ENCODE results near the gene NHSL1. TPM values are rescaled to one million over a fixed set of nuclear protein-coding genes. Genes with fewer than 3 reads are reported as not detected.

Gene NHSL1
- total RNA-seq, 1 donor: 6.9 TPM

- H4K20me1 ChIP-seq (ENCODE audit: insufficient read depth, low read length): peaks cover 3% of the 10 kb centered on the region
- H3K27ac ChIP-seq (ENCODE audit: low read depth, low read length): no peak overlapping the region
- H3K36me3 ChIP-seq (ENCODE audit: insufficient read depth, low read length): no peaks in the 10 kb centered on the region
- no peak overlapping the region for H3K4me2 ChIP-seq (ENCODE audit: insufficient read depth, low read length)
- no peaks in the 10 kb centered on the region for H3K79me2 ChIP-seq (ENCODE audit: insufficient read depth, low read length)
- H3K27me3 ChIP-seq (ENCODE audit: insufficient read depth, low read length): no peaks in the 10 kb centered on the region
- H3K4me1 ChIP-seq (ENCODE audit: insufficient read depth, low read length): no peaks in the 10 kb centered on the region
- no peaks in the 10 kb centered on the region for H3K9me3 ChIP-seq (ENCODE audit: low read depth, low read length)
- DNase-seq (ENCODE audit: insufficient read length, low spot score, missing footprints): no peak
- no peak overlapping the region for H2AFZ ChIP-seq (ENCODE audit: low read length)
- H3K4me3 ChIP-seq (ENCODE audit: insufficient read depth, low read length): no peak overlapping the region
- no peak for TF ChIP-seq CTCF (IDR thresholded peaks at IDR 0.05; ENCODE audit: extremely low read depth, low read depth, low read length)
These were observed 16.5 kb upstream of the NHSL1 start for GRCh38 chr6:138515657-138516248.

- TF ChIP-seq CTCF (IDR thresholded peaks at IDR 0.05; ENCODE audit: extremely low read depth, low read depth, low read length): no peak
- H3K4me3 ChIP-seq (ENCODE audit: insufficient read depth, low read length): no peak overlapping the region
- H4K20me1 ChIP-seq (ENCODE audit: insufficient read depth, low read length): peaks cover 3% of the 10 kb centered on the region
- H3K79me2 ChIP-seq (ENCODE audit: insufficient read depth, low read length): no peaks in the 10 kb centered on the region
- no peaks in the 10 kb centered on the region for H3K36me3 ChIP-seq (ENCODE audit: insufficient read depth, low read length)
- no peak overlapping the region for H3K4me2 ChIP-seq (ENCODE audit: insufficient read depth, low read length)
- no peaks in the 10 kb centered on the region for H3K4me1 ChIP-seq (ENCODE audit: insufficient read depth, low read length)
- no peaks in the 10 kb centered on the region for H3K9me3 ChIP-seq (ENCODE audit: low read depth, low read length)
- no peak overlapping the region for H3K27ac ChIP-seq (ENCODE audit: low read depth, low read length)
- no peak for DNase-seq (ENCODE audit: insufficient read length, low spot score, missing footprints)
- H2AFZ ChIP-seq (ENCODE audit: low read length): no peak overlapping the region
- H3K27me3 ChIP-seq (ENCODE audit: insufficient read depth, low read length): no peaks in the 10 kb centered on the region
These were observed 15.7 kb upstream of the NHSL1 start for GRCh38 chr6:138514860-138515540.

GRCh38 chr6:138512609-138513008 is 13.3 kb upstream of the NHSL1 start:
- no peaks in the 10 kb centered on the region for H3K27me3 ChIP-seq (ENCODE audit: insufficient read depth, low read length)
- no peaks in the 10 kb centered on the region for H3K79me2 ChIP-seq (ENCODE audit: insufficient read depth, low read length)
- no peak for TF ChIP-seq CTCF (IDR thresholded peaks at IDR 0.05; ENCODE audit: extremely low read depth, low read depth, low read length)
- no peak overlapping the region for H3K27ac ChIP-seq (ENCODE audit: low read depth, low read length)
- H3K4me1 ChIP-seq (ENCODE audit: insufficient read depth, low read length): no peaks in the 10 kb centered on the region
- H3K36me3 ChIP-seq (ENCODE audit: insufficient read depth, low read length): no peaks in the 10 kb centered on the region
- DNase-seq (ENCODE audit: insufficient read length, low spot score, missing footprints): no peak
- no peak overlapping the region for H2AFZ ChIP-seq (ENCODE audit: low read length)
- H3K9me3 ChIP-seq (ENCODE audit: low read depth, low read length): no peaks in the 10 kb centered on the region
- peaks cover 3% of the 10 kb centered on the region for H4K20me1 ChIP-seq (ENCODE audit: insufficient read depth, low read length)
- H3K4me2 ChIP-seq (ENCODE audit: insufficient read depth, low read length): no peak overlapping the region
- H3K4me3 ChIP-seq (ENCODE audit: insufficient read depth, low read length): no peak overlapping the region

- no peaks in the 10 kb centered on the region for H3K27me3 ChIP-seq (ENCODE audit: insufficient read depth, low read length)
- H3K27ac ChIP-seq (ENCODE audit: low read depth, low read length): no peak overlapping the region
These were observed 10.8 kb upstream of the NHSL1 start for GRCh38 chr6:138510093-138510492.

More at GRCh38 chr6:138510093-138510492, 10.8 kb upstream of the NHSL1 start:
- DNase-seq (ENCODE audit: insufficient read length, low spot score, missing footprints): no peak
- Histone ChIP-seq H4K20me1 (ENCODE audit: insufficient read depth, low read length) (no peaks in the 10 kb centered on the region), H2AFZ (ENCODE audit: low read length) (no peak overlapping the region), H3K4me3 (ENCODE audit: insufficient read depth, low read length) (no peak overlapping the region), H3K4me2 (ENCODE audit: insufficient read depth, low read length) (no peak overlapping the region), H3K79me2 (ENCODE audit: insufficient read depth, low read length) (no peaks in the 10 kb centered on the region), H3K4me1 (ENCODE audit: insufficient read depth, low read length) (no peaks in the 10 kb centered on the region), H3K36me3 (ENCODE audit: insufficient read depth, low read length) (no peaks in the 10 kb centered on the region), H3K9me3 (ENCODE audit: low read depth, low read length) (no peaks in the 10 kb centered on the region)
- TF ChIP-seq CTCF (IDR thresholded peaks at IDR 0.05; ENCODE audit: extremely low read depth, low read depth, low read length): no peak

Measured in osteoblast (primary cell).